Cardiac fibroblast (primary cell): ENCODE data around the gene SRRM4.
"Not testable (repeated sequence)": the region's sequence is repeated elsewhere in the genome, so short reads cannot be mapped to it uniquely, and the experiment has no call there.

Experiments
- DNase-seq, 2 donors: peaks; one replicate each; pipeline versions ENCODE4 v3.0.0 to v3.0.0-alpha.2; 2010; ENCODE audit warnings: low read depth in 2 of 2
- H3K4me3 ChIP-seq, 2 donors: replicated peaks in 1 of 2; 1 replicate in 1 of 2; 2 replicates in 1 of 2; pipeline ENCODE4 v1.5.1; 2011; ENCODE audit warnings: low read depth in 2 of 2, low read length in 2 of 2, mild to moderate bottlenecking in 2 of 2, moderate library complexity in 1 of 2
- CTCF ChIP-seq: IDR thresholded peaks from one replicate; pipeline ENCODE4 v1.5.1; 2011; ENCODE audit warnings: low read depth, mild to moderate bottlenecking, low read length, inconsistent platforms

The SRRM4 gene

GRCh38 chr12:119006746-119007145, 25.4 kb downstream of the SRRM4 start:
- DNase-seq: no peak
- no peak overlapping the region for H3K4me3 ChIP-seq
- TF ChIP-seq CTCF: no peak

- H3K4me3 ChIP-seq: not testable (repeated sequence)
Measured at GRCh38 chr12:119008273-119008672, 26.9 kb downstream of the SRRM4 start.

DNA sequence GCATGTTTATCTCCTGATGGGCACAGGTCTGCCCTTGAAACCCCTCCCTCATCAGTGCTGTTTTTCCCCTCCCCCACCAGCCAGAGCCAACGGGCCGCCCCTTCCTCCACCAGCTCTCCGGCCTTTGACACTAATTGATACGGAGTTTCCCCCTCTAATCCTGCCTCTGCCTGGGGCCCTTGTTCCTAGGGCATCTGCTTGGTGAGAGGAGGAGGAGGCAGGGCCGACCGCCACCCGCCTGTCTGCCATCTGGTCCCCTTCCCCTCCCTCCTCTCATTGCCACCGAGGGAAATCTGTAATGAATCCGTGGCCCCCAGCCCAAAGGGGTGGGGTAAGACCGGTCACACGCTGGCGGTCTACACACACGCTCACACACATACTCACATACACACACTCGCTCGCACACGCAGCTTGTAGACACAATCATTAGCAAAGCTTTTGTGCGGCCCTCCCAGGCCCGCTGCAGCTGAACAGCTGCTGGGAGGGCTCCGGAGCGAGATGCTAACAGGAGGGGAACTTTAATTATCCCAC, 27.4 kb downstream of the SRRM4 start:
- TF ChIP-seq CTCF: no peak
- no peak overlapping the region for H3K4me3 ChIP-seq
- no peak for DNase-seq

More at GRCh38 chr12:119008273-119008672, 26.9 kb downstream of the SRRM4 start:
- not testable (repeated sequence) for DNase-seq

DNA sequence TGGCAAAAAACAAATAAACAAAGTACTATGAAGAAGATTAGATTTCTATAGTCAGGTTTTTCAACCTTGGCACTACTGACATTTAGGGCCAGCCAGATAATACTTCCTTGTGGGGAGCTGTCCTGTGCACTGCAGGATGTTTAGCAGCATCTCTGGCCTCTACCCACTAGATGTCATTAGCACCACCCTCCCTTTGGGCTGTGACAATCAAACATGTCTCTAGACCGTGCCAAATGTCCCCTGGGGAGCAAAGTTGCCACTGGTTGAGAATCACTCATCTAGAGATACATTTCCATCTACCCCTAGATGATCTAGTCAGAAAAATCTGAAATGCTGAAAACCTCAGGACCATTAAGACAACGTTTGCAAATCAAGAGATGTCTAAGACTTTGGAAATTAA, 29.9 kb downstream of the SRRM4 start:
- DNase-seq: no peak
- TF ChIP-seq CTCF: no peak
- H3K4me3 ChIP-seq: no peak overlapping the region

DNA sequence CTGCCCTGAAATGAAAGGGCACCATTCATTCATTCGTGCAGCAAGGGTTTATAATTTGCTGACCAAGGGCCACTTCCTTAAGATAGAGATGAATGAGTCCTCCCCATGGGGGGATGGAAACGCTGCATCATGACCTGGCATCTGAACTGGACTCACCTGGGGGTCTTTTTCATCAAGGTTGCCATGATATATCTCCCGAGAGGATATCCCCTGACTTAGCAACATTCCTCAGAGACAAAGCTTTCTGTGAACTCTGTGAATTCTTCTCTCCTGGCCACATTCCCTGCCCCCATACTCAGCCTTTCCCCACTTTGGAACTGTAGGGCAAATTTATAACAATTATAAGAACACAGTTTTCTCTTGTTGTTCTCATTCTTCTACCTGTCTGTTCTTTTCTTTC, 30.8 kb downstream of the SRRM4 start:
- DNase-seq: no peak
- no peak overlapping the region for H3K4me3 ChIP-seq
- TF ChIP-seq CTCF: no peak

DNA sequence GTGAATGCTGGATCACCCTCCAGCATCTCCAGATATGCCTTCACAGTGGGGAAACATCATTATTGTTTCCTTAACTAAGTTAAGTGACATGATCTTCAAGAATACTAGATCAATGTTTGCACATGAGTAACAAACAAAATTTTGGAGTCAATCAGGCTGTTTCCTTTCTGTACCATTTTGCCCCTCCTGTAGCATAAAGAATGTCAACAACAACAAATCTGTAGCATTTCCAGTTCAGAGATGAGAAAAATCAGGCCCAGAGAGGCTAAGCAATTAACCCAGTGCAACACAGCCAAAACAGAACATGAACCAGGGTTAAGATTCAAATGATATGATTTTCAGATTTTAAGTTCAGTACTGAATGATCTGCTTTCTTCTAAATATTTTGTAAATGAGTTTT, 31.7 kb downstream of the SRRM4 start:
- DNase-seq: no peak
- no peak overlapping the region for H3K4me3 ChIP-seq
- TF ChIP-seq CTCF: no peak

- no peak for DNase-seq
- TF ChIP-seq CTCF: no peak
- H3K4me3 ChIP-seq: no peak overlapping the region
Measured at GRCh38 chr12:119014368-119014767, 33.0 kb downstream of the SRRM4 start.
